Vagina (tissue), 2 donors: Measurements from ENCODE around the gene PRRT2. TPM values are rescaled to one million over a fixed set of nuclear protein-coding genes. Genes with fewer than 3 reads are reported as not detected.

Experiments
- DNase-seq, 2 donors: peaks; one replicate each; pipeline ENCODE4 v3.0.0-alpha.2; 2017; ENCODE audit errors: extremely low spot score in 2 of 2
- H3K27ac ChIP-seq: fragments of 200-600 bp; sonication (generic); one replicate; pipeline ENCODE4 v1.5.1; 2019
- H3K27me3 ChIP-seq: fragments of 200-600 bp; sonication (generic); one replicate; pipeline ENCODE4 v1.5.1; 2019
- H3K36me3 ChIP-seq, 2 donors: fragments of 200-600 bp; sonication (generic); one replicate each; pipeline ENCODE4 v1.5.1; 2017 to 2019
- H3K4me1 ChIP-seq: fragments of 200-600 bp; sonication (generic); one replicate; pipeline ENCODE4 v1.5.1; 2019
- H3K4me3 ChIP-seq, 2 donors: fragments of 200-600 bp; sonication (generic); 1 replicate in 1 of 2; 2 replicates in 1 of 2; pipeline ENCODE4 v1.5.1; 2016 to 2019
- H3K9me3 ChIP-seq: fragments of 200-600 bp; sonication (generic); one replicate; pipeline ENCODE4 v1.5.1; 2019
- POLR2A ChIP-seq, 2 donors: fragments of 450-650 bp; IDR thresholded peaks; one replicate each; pipeline ENCODE4 v1.6.1; 2017; ENCODE audit warnings: antibody characterized with exemption in 2 of 2, mild to moderate bottlenecking in 2 of 2, moderate library complexity in 2 of 2
- POLR2AphosphoS5 ChIP-seq, 2 donors: sonication (generic); formaldehyde crosslinking; IDR thresholded peaks; one replicate each; pipeline ENCODE4 v1.9.0; 2017; ENCODE audit warnings: antibody characterized with exemption in 2 of 2, mild to moderate bottlenecking in 2 of 2, low read depth in 1 of 2; ENCODE audit not compliant: insufficient read depth in 1 of 2
- intact Hi-C: fragments of 100-400 bp; cut with DNase I; formaldehyde crosslinking; loops from one replicate; pipeline ENCODE4 v1.15.1; 2023
- total RNA-seq: library from RNA; depleted of rRNA; stranded (reverse); fragments of >200 nt; gene quantifications from one replicate; pipeline ENCODE4 v1.2.3, GENCODE V29; 2016
- TF ChIP-seq, protein P1 (sequence below), 3 experiments: fragments of 450-650 bp in 2 of 3; fragments of 200-600 bp in 1 of 3; sonication (generic) in 1 of 3; IDR thresholded peaks; one replicate each; pipeline ENCODE4 v1.5.1; 2017 to 2019; ENCODE audit warnings: antibody characterized with exemption in 3 of 3, mild to moderate bottlenecking in 2 of 3, moderate library complexity in 2 of 3

PRRT2 gene
- total RNA-seq, 1 donor from 2014 or later, result 20.4 TPM

GRCh38 chr16:29804455-29805231, 7.3 kb upstream of the PRRT2 start:
- Histone ChIP-seq H3K9me3 (no peaks in the 10 kb centered on the region), H3K4me3 (peak overlapping the region; percentile 81 to 91), H3K27ac (peak overlapping the region; percentile 98), H3K27me3 (no peaks in the 10 kb centered on the region), H3K36me3 (peaks cover 0 to 19% of the 10 kb centered on the region in 2 donors), H3K4me1 (peaks cover 36% of the 10 kb centered on the region)
- intact Hi-C loops, result loop anchor here (5.0 kb wide), 1 partner anchor 573 kb away; no protein-coding TSS in a partner anchor
- no peak for DNase-seq
- TF ChIP-seq POLR2A (IDR thresholded peaks at IDR 0.05) (no peak), POLR2AphosphoS5 (IDR thresholded peaks at IDR 0.05; ENCODE audit: insufficient read depth in 1 of 2, low read depth in 1 of 2) (no peak)
- TF ChIP-seq, protein P1, sequence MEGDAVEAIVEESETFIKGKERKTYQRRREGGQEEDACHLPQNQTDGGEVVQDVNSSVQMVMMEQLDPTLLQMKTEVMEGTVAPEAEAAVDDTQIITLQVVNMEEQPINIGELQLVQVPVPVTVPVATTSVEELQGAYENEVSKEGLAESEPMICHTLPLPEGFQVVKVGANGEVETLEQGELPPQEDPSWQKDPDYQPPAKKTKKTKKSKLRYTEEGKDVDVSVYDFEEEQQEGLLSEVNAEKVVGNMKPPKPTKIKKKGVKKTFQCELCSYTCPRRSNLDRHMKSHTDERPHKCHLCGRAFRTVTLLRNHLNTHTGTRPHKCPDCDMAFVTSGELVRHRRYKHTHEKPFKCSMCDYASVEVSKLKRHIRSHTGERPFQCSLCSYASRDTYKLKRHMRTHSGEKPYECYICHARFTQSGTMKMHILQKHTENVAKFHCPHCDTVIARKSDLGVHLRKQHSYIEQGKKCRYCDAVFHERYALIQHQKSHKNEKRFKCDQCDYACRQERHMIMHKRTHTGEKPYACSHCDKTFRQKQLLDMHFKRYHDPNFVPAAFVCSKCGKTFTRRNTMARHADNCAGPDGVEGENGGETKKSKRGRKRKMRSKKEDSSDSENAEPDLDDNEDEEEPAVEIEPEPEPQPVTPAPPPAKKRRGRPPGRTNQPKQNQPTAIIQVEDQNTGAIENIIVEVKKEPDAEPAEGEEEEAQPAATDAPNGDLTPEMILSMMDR (IDR thresholded peaks at IDR 0.05), result no peak

- intact Hi-C loops, result loop anchor here (5.0 kb wide), 1 partner anchor 572 kb away; no protein-coding TSS in a partner anchor
- peaks cover 44% of the 10 kb centered on the region for H3K4me1 ChIP-seq
Measured at GRCh38 chr16:29805232-29806098, 6.5 kb upstream of the PRRT2 start.

GRCh38 chr16:29806099-29806579, 5.9 kb upstream of the PRRT2 start, which contains the start of gene MAZ:
TSS of gene MAZ (plus strand) at chr16:29806529. CDS start at chr16:29806702, 173 bp downstream.
- intact Hi-C loops, result loop anchor here (5.0 kb wide), 1 partner anchor 571 kb away; no protein-coding TSS in a partner anchor

More at GRCh38 chr16:29805232-29806098, 6.5 kb upstream of the PRRT2 start:
- H3K27me3 ChIP-seq, result no peaks in the 10 kb centered on the region
- H3K36me3 ChIP-seq, result peaks cover 0 to 20% of the 10 kb centered on the region in 2 donors
- peak overlapping the region; percentile 98 for H3K27ac ChIP-seq
- H3K9me3 ChIP-seq, result no peaks in the 10 kb centered on the region
- TF ChIP-seq POLR2A (IDR thresholded peaks at IDR 0.05), result peak in 1 of 2 donors; percentile 92
- peak; percentile 95 to 99 for TF ChIP-seq POLR2AphosphoS5 (IDR thresholded peaks at IDR 0.05; ENCODE audit: insufficient read depth in 1 of 2, low read depth in 1 of 2)
- TF ChIP-seq, protein P1 (IDR thresholded peaks at IDR 0.05), result peak in 1 of 3 experiments; percentile 6
- DNase-seq, result no peak
- H3K4me3 ChIP-seq, result peak overlapping the region; percentile 81 to 91

GRCh38 chr16:29806641-29807425, 5.2 kb upstream of the PRRT2 start:
- Histone ChIP-seq H3K27me3 (no peaks in the 10 kb centered on the region), H3K27ac (peak overlapping the region; percentile 96), H3K4me3 (peak overlapping the region; percentile 54 to 57), H3K9me3 (no peaks in the 10 kb centered on the region), H3K4me1 (peaks cover 56% of the 10 kb centered on the region), H3K36me3 (peaks cover 0 to 20% of the 10 kb centered on the region in 2 donors)
- TF ChIP-seq POLR2A (IDR thresholded peaks at IDR 0.05) (no peak), POLR2AphosphoS5 (IDR thresholded peaks at IDR 0.05; ENCODE audit: insufficient read depth in 1 of 2, low read depth in 1 of 2) (no peak)
- TF ChIP-seq, protein P1 (IDR thresholded peaks at IDR 0.05), result no peak
- DNase-seq, result no peak
- intact Hi-C loops, result loop anchor here (5.0 kb wide), 1 partner anchor 570 kb away; no protein-coding TSS in a partner anchor

More at GRCh38 chr16:29806099-29806579, 5.9 kb upstream of the PRRT2 start, which contains the start of gene MAZ:
- H3K9me3 ChIP-seq, result no peaks in the 10 kb centered on the region
- peaks cover 0 to 20% of the 10 kb centered on the region in 2 donors for H3K36me3 ChIP-seq
- DNase-seq, result no peak
- no peaks in the 10 kb centered on the region for H3K27me3 ChIP-seq
- TF ChIP-seq, protein P1 (IDR thresholded peaks at IDR 0.05), result no peak
- TF ChIP-seq POLR2AphosphoS5 (IDR thresholded peaks at IDR 0.05; ENCODE audit: insufficient read depth in 1 of 2, low read depth in 1 of 2) (no peak), POLR2A (IDR thresholded peaks at IDR 0.05) (no peak)
- peak within 1 kb of the TSS; percentile 81 to 91 for H3K4me3 ChIP-seq
- H3K4me1 ChIP-seq, result peaks cover 50% of the 10 kb centered on the region
- H3K27ac ChIP-seq, result peak within 1 kb of the TSS; percentile 98
